ENCODE results near the gene GALNT18. TPM values are rescaled to one million over a fixed set of nuclear protein-coding genes. Genes with fewer than 3 reads are reported as not detected.

GALNT18 gene
- total RNA-seq, 1 donor, result 4.7 TPM

DNA sequence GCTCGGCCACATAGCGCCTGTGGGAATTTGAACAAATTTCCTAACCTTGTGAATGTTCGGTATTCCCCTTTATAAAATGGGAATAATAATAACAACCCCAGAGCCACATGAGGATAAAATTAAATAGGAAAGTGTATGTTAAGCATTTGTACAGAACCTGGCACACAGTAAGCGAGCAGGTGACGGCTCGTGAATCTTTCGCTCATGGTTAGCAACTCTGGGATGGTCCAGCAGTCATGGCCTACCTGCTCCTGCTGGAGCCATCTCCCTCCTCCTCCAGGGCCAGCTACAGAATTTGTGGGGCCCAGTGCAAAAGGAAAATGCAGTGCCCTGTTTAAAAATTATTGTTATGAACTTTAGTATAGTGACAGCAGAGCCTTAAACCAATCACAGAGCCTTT is 180.3 kb downstream of the GALNT18 start:
- Histone ChIP-seq H2AFZ (ENCODE audit: low read length) (no peak overlapping the region), H3K9me3 (ENCODE audit: low read depth, low read length) (no peaks in the 10 kb centered on the region), H3K36me3 (ENCODE audit: insufficient read depth, low read length) (no peaks in the 10 kb centered on the region), H3K79me2 (ENCODE audit: insufficient read depth, low read length) (no peaks in the 10 kb centered on the region), H3K27ac (ENCODE audit: low read depth, low read length) (no peak overlapping the region), H4K20me1 (ENCODE audit: insufficient read depth, low read length) (no peaks in the 10 kb centered on the region), H3K4me3 (ENCODE audit: insufficient read depth, low read length) (no peak overlapping the region), H3K27me3 (ENCODE audit: insufficient read depth, low read length) (peaks cover 14% of the 10 kb centered on the region), H3K4me2 (ENCODE audit: insufficient read depth, low read length) (no peak overlapping the region), H3K4me1 (ENCODE audit: insufficient read depth, low read length) (peaks cover 9% of the 10 kb centered on the region)
- DNase-seq (ENCODE audit: insufficient read length, low spot score, missing footprints), result no peak
- TF ChIP-seq CTCF (IDR thresholded peaks at IDR 0.05; ENCODE audit: extremely low read depth, low read depth, low read length), result no peak

DNA sequence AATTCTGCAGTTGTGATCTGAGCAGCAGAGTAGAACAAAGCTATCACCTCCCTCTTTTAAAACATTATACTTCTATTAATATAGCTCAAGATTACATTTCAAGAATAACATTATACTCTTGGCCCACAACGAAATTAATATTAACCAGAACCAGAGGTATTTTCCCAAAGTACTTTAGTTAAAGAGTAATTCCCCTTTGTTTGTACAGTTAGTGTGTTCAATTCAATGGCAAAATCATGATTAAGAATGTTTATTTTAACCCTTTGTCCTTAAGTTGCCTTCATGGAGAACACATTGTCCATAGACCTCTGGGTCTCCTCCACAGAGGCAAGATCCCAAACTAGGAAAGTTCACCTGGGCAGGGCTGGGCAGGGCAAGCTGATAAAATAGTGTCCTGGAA is 180.7 kb downstream of the GALNT18 start:
- Histone ChIP-seq H2AFZ (ENCODE audit: low read length) (no peak overlapping the region), H3K36me3 (ENCODE audit: insufficient read depth, low read length) (no peaks in the 10 kb centered on the region), H4K20me1 (ENCODE audit: insufficient read depth, low read length) (no peaks in the 10 kb centered on the region), H3K9me3 (ENCODE audit: low read depth, low read length) (no peaks in the 10 kb centered on the region), H3K79me2 (ENCODE audit: insufficient read depth, low read length) (no peaks in the 10 kb centered on the region), H3K4me1 (ENCODE audit: insufficient read depth, low read length) (peaks cover 9% of the 10 kb centered on the region), H3K27me3 (ENCODE audit: insufficient read depth, low read length) (peaks cover 11% of the 10 kb centered on the region), H3K4me3 (ENCODE audit: insufficient read depth, low read length) (no peak overlapping the region), H3K4me2 (ENCODE audit: insufficient read depth, low read length) (no peak overlapping the region), H3K27ac (ENCODE audit: low read depth, low read length) (no peak overlapping the region)
- DNase-seq (ENCODE audit: insufficient read length, low spot score, missing footprints), result no peak
- TF ChIP-seq CTCF (IDR thresholded peaks at IDR 0.05; ENCODE audit: extremely low read depth, low read depth, low read length), result no peak

DNA sequence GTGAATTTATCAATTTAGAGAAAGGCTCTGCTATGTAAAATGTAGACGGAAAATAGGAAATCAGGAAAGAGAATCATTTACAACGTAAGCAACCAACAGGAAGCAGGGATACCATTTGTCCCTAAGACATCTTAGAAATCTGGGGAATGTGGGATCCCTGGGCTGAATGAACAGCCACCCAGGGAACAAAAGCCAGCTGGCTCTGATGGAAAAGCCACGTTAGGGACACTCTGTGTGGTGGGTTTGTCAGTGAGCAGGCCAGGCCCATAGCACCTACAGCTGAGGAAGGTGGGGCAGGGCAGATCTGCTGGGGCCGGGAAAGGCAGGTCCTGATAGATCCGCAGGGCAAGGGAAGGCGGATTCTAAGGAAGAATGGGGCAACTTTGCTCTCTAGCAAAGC is 181.7 kb downstream of the GALNT18 start:
- H3K79me2 ChIP-seq (ENCODE audit: insufficient read depth, low read length), result no peaks in the 10 kb centered on the region
- H3K36me3 ChIP-seq (ENCODE audit: insufficient read depth, low read length), result no peaks in the 10 kb centered on the region
- no peak overlapping the region for H2AFZ ChIP-seq (ENCODE audit: low read length)
- no peak overlapping the region for H3K27ac ChIP-seq (ENCODE audit: low read depth, low read length)
- H3K9me3 ChIP-seq (ENCODE audit: low read depth, low read length), result no peaks in the 10 kb centered on the region
- no peak for DNase-seq (ENCODE audit: insufficient read length, low spot score, missing footprints)
- peaks cover 9% of the 10 kb centered on the region for H3K4me1 ChIP-seq (ENCODE audit: insufficient read depth, low read length)
- no peak overlapping the region for H3K4me2 ChIP-seq (ENCODE audit: insufficient read depth, low read length)
- no peaks in the 10 kb centered on the region for H4K20me1 ChIP-seq (ENCODE audit: insufficient read depth, low read length)
- H3K4me3 ChIP-seq (ENCODE audit: insufficient read depth, low read length), result no peak overlapping the region
- H3K27me3 ChIP-seq (ENCODE audit: insufficient read depth, low read length), result peaks cover 11% of the 10 kb centered on the region
- no peak for TF ChIP-seq CTCF (IDR thresholded peaks at IDR 0.05; ENCODE audit: extremely low read depth, low read depth, low read length)

DNA sequence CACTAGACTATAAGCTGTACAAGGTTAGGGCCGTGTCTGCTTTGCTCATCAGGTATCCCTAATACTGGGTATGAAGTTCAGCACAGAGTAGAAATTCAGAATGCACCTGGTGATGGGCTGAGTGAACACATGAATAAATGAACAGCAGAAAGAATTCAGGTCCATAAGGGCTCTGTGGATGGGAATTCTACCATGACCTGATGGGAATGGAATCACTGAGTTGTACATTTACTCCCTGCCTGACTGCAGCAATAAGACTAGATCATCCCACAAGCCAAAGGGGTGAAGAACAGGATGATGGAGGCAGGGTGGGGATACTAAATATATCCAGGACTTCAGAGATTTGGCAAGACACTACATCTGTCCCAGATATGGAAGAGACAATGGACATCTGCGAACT is 182.2 kb downstream of the GALNT18 start:
- Histone ChIP-seq H3K27ac (ENCODE audit: low read depth, low read length) (no peak overlapping the region), H3K36me3 (ENCODE audit: insufficient read depth, low read length) (no peaks in the 10 kb centered on the region), H4K20me1 (ENCODE audit: insufficient read depth, low read length) (no peaks in the 10 kb centered on the region), H3K4me1 (ENCODE audit: insufficient read depth, low read length) (peaks cover 3% of the 10 kb centered on the region), H3K4me3 (ENCODE audit: insufficient read depth, low read length) (no peak overlapping the region), H3K4me2 (ENCODE audit: insufficient read depth, low read length) (no peak overlapping the region), H3K79me2 (ENCODE audit: insufficient read depth, low read length) (no peaks in the 10 kb centered on the region), H2AFZ (ENCODE audit: low read length) (no peak overlapping the region), H3K9me3 (ENCODE audit: low read depth, low read length) (no peaks in the 10 kb centered on the region), H3K27me3 (ENCODE audit: insufficient read depth, low read length) (peaks cover 14% of the 10 kb centered on the region)
- TF ChIP-seq CTCF (IDR thresholded peaks at IDR 0.05; ENCODE audit: extremely low read depth, low read depth, low read length), result no peak
- no peak for DNase-seq (ENCODE audit: insufficient read length, low spot score, missing footprints)

Measured in osteoblast (primary cell).